Esophagus squamous epithelium (tissue), 4 donors: Measurements from ENCODE around the gene TNFRSF13B.

Source experiments
- POLR2A ChIP-seq, 4 donors: fragments of 450-650 bp; IDR thresholded peaks; one replicate each; pipeline ENCODE4 v1.6.1; 2017; ENCODE audit warnings: antibody characterized with exemption in 4 of 4, mild to moderate bottlenecking in 4 of 4, moderate library complexity in 3 of 4
- TF ChIP-seq, protein P1 (sequence below), 6 experiments: fragments of 450-650 bp in 4 of 6; fragments of 200-600 bp in 2 of 6; sonication (generic) in 2 of 6; IDR thresholded peaks; one replicate each; pipeline ENCODE4 v1.5.1; 2016 to 2019; ENCODE audit warnings: antibody characterized with exemption in 6 of 6, mild to moderate bottlenecking in 4 of 6, moderate library complexity in 4 of 6

DNA sequence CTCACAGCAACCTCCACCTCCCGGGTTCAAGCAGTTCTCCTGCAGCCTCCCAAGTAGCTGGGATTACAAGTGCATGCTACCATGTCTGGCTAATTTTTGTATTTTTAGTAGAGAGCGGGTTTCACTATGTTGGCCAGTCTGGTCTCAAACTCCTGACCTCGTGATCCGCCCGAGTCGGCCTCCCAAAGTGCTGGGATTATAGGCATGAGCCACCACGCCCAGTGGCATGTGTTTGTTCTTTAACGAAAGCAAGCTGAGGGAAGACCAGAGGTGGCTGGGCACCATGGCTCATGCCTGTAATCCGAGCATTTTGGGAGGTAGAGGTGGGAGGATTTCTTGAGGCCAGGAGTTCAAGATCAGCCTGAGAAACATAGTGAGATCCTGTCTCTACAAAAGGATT, 18.1 kb downstream of the TNFRSF13B start:
- TF ChIP-seq, protein P1, sequence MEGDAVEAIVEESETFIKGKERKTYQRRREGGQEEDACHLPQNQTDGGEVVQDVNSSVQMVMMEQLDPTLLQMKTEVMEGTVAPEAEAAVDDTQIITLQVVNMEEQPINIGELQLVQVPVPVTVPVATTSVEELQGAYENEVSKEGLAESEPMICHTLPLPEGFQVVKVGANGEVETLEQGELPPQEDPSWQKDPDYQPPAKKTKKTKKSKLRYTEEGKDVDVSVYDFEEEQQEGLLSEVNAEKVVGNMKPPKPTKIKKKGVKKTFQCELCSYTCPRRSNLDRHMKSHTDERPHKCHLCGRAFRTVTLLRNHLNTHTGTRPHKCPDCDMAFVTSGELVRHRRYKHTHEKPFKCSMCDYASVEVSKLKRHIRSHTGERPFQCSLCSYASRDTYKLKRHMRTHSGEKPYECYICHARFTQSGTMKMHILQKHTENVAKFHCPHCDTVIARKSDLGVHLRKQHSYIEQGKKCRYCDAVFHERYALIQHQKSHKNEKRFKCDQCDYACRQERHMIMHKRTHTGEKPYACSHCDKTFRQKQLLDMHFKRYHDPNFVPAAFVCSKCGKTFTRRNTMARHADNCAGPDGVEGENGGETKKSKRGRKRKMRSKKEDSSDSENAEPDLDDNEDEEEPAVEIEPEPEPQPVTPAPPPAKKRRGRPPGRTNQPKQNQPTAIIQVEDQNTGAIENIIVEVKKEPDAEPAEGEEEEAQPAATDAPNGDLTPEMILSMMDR (IDR thresholded peaks at IDR 0.05), result no peak
- no peak for TF ChIP-seq POLR2A (IDR thresholded peaks at IDR 0.05)
